HEK293 (cell line): ENCODE results near the gene LRIG3.

Source experiments
- CTCF ChIP-seq: fragments of 450-650 bp; formaldehyde crosslinking; IDR thresholded peaks from 2 replicates; pipeline ENCODE4 v1.5.1; 2016; ENCODE audit warnings: missing biosample characterization, missing genetic modification characterization
- KLF1 ChIP-seq: fragments of 450-650 bp; formaldehyde crosslinking; IDR thresholded peaks from 2 replicates; pipeline ENCODE4 v1.5.1; 2016; ENCODE audit warnings: missing biosample characterization, missing genetic modification characterization
- TCF7L2 ChIP-seq: IDR thresholded peaks from 2 replicates; pipeline ENCODE4 v1.6.1; 2011; ENCODE audit warnings: low read depth, mild to moderate bottlenecking, inconsistent platforms, low read length, moderate library complexity, borderline replicate concordance
- YY1 ChIP-seq: fragments of 450-650 bp; formaldehyde crosslinking; IDR thresholded peaks from 2 replicates; pipeline ENCODE4 v1.5.1; 2018; ENCODE audit warnings: missing biosample characterization, missing genetic modification characterization
- ZBTB26 ChIP-seq: fragments of 450-650 bp; formaldehyde crosslinking; optimal IDR thresholded peaks from 2 replicates; pipeline ENCODE3; 2016; ENCODE audit warnings: missing biosample characterization, mild to moderate bottlenecking, missing genetic modification characterization
- ZFP41 ChIP-seq: fragments of 450-650 bp; formaldehyde crosslinking; IDR thresholded peaks from 2 replicates; pipeline ENCODE4 v1.5.1; 2016; ENCODE audit warnings: missing biosample characterization, missing genetic modification characterization, borderline replicate concordance
- ZNF350 ChIP-seq: fragments of 450-650 bp; formaldehyde crosslinking; IDR thresholded peaks from 2 replicates; pipeline ENCODE4 v1.5.0; 2017; ENCODE audit warnings: missing biosample characterization, mild to moderate bottlenecking, missing genetic modification characterization
- ZNF391 ChIP-seq: fragments of 450-650 bp; formaldehyde crosslinking; IDR thresholded peaks from 2 replicates; pipeline ENCODE4 v1.5.1; 2016; ENCODE audit warnings: low read depth, missing biosample characterization, missing genetic modification characterization, borderline replicate concordance
- ZNF529 ChIP-seq: fragments of 450-650 bp; formaldehyde crosslinking; IDR thresholded peaks from 2 replicates; pipeline ENCODE4 v1.5.1; 2017; ENCODE audit warnings: missing genetic modification characterization, missing biosample characterization; ENCODE audit not compliant: insufficient replicate concordance
- ZNF561 ChIP-seq: fragments of 450-650 bp; IDR thresholded peaks from 2 replicates; pipeline ENCODE4 v1.5.1; 2018; ENCODE audit warnings: missing biosample characterization, missing genetic modification characterization, borderline replicate concordance
- ZNF677 ChIP-seq: fragments of 450-650 bp; IDR thresholded peaks from 2 replicates; pipeline ENCODE4 v1.5.0; 2018; ENCODE audit warnings: missing biosample characterization, mild to moderate bottlenecking, missing genetic modification characterization, moderate library complexity
- ZNF76 ChIP-seq: fragments of 450-650 bp; formaldehyde crosslinking; IDR thresholded peaks from 2 replicates; pipeline ENCODE4; 2016; ENCODE audit warnings: low read depth, missing biosample characterization, missing genetic modification characterization, borderline replicate concordance
- TF ChIP-seq, protein P1 (sequence below): fragments of 450-650 bp; IDR thresholded peaks from 2 replicates; pipeline ENCODE4 v1.5.1; 2018; ENCODE audit warnings: missing biosample characterization, missing genetic modification characterization
- TF ChIP-seq, protein P2 (sequence below): fragments of 450-650 bp; formaldehyde crosslinking; IDR thresholded peaks from 2 replicates; pipeline ENCODE4 v1.5.1; 2016; ENCODE audit warnings: missing biosample characterization, missing genetic modification characterization

GRCh38 chr12:58916921-58917511 lies 3.3 kb downstream of the LRIG3 start:
- TF ChIP-seq ZNF391 (tag by site-specific recombination) (no peak), ZNF350 (tag by site-specific recombination) (no peak), YY1 (tag by site-specific recombination) (no peak), CTCF (tag by site-specific recombination) (no peak), ZNF561 (no peak), ZFP41 (tag by site-specific recombination) (no peak), ZBTB26 (tag by site-specific recombination) (no peak), ZNF529 (tag by site-specific recombination) (no peak), KLF1 (tag by site-specific recombination) (no peak), ZNF76 (tag by site-specific recombination) (no peak), ZNF677 (no peak), TCF7L2 (no peak)
- TF ChIP-seq, protein P1, sequence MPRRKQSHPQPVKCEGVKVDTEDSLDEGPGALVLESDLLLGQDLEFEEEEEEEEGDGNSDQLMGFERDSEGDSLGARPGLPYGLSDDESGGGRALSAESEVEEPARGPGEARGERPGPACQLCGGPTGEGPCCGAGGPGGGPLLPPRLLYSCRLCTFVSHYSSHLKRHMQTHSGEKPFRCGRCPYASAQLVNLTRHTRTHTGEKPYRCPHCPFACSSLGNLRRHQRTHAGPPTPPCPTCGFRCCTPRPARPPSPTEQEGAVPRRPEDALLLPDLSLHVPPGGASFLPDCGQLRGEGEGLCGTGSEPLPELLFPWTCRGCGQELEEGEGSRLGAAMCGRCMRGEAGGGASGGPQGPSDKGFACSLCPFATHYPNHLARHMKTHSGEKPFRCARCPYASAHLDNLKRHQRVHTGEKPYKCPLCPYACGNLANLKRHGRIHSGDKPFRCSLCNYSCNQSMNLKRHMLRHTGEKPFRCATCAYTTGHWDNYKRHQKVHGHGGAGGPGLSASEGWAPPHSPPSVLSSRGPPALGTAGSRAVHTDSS (tag by site-specific recombination), result no peak
- TF ChIP-seq, protein P2, sequence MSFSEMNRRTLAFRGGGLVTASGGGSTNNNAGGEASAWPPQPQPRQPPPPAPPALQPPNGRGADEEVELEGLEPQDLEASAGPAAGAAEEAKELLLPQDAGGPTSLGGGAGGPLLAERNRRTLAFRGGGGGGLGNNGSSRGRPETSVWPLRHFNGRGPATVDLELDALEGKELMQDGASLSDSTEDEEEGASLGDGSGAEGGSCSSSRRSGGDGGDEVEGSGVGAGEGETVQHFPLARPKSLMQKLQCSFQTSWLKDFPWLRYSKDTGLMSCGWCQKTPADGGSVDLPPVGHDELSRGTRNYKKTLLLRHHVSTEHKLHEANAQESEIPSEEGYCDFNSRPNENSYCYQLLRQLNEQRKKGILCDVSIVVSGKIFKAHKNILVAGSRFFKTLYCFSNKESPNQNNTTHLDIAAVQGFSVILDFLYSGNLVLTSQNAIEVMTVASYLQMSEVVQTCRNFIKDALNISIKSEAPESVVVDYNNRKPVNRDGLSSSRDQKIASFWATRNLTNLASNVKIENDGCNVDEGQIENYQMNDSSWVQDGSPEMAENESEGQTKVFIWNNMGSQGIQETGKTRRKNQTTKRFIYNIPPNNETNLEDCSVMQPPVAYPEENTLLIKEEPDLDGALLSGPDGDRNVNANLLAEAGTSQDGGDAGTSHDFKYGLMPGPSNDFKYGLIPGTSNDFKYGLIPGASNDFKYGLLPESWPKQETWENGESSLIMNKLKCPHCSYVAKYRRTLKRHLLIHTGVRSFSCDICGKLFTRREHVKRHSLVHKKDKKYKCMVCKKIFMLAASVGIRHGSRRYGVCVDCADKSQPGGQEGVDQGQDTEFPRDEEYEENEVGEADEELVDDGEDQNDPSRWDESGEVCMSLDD (tag by site-specific recombination), result no peak
